ENCODE results near the gene ZFPM1.
"Not testable (repeated sequence)": the region's sequence is repeated elsewhere in the genome, so short reads cannot be mapped to it uniquely, and the experiment has no call there.

The ZFPM1 gene

DNA sequence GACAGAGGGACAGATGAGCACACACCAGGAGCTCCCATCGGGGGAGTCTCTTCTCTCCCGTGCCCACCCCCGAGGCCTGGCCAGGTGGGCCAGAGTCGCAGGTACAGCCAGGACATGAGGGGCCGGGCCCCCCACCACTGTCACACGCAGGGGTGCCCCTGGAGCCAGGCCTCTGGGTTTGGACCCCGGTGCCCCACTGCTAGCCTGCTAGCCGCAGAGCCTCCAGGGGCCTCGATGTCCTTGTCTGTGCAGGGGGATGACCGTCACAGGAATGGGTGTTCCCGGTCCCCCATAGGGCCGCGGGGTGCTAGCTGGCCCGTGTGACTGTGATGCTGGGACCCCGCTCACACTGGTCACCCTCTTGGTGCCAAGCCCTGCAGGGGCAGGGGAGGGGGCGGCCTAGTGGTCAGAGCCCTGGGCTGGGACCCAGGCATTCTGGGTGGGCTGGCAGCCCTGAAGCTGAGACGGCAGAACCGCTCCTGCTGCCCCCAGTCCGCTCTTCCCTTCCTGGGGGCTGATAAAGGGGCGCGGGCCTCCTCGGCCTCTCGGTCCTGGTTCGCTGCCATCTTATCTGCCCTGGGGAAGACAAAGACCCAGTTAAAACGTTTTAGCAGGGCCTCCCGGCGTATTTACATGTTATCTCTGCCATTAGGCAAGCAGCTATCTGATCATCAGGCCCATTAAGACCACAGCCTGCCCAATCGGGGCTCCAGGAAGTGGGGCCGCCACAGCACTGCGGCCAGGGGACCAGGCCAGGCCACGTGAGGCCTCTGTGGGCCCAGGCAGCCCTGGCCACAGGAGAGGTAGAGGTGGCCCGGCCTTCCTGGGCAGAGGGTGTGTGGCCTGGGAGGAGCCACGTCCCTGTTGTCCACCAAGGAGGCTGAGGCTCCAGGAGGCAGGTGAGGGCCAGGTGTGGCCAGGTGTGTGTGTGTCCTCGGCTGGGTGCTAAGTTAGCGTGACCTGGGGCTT, 59.9 kb downstream of the ZFPM1 start:
- H3K9me3 ChIP-seq (ENCODE audit: control insufficient read depth, insufficient read depth, low read length), result no peaks in the 10 kb centered on the region
- H3K9ac ChIP-seq (ENCODE audit: low read depth, low read length), result no peak overlapping the region
- H3K4me3 ChIP-seq (ENCODE audit: low read depth, low read length), result no peak overlapping the region
- no peaks in the 10 kb centered on the region for H3K4me1 ChIP-seq (ENCODE audit: control insufficient read depth, insufficient read depth, low read length)
- H3K27me3 ChIP-seq (ENCODE audit: control insufficient read depth, insufficient read depth, low read length), result no peaks in the 10 kb centered on the region
- H3K36me3 ChIP-seq (ENCODE audit: control insufficient read depth, insufficient read depth, low read length), result no peaks in the 10 kb centered on the region

DNA sequence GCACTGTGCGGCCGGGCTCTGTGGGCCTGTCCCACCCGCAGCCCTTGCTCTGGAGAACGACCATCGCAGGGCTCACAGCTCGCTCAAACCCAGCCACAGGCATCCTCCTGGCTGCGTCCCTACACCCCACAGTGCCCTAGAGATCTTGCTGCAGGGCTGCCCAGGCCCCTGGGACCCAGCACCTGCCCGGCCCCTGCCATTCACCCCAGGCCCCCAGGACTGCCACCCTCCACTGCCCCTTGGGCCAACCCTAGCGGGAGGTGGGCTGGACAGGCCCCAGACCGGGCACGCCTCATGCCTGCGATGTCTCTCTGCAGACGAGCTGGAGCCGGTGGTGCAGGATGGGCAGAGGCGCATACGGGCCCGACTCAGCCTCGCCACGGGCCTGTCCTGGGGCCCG, 61.0 kb downstream of the ZFPM1 start:
- no peaks in the 10 kb centered on the region for H3K9me3 ChIP-seq (ENCODE audit: control insufficient read depth, insufficient read depth, low read length)
- no peak overlapping the region for H3K4me3 ChIP-seq (ENCODE audit: low read depth, low read length)
- no peaks in the 10 kb centered on the region for H3K4me1 ChIP-seq (ENCODE audit: control insufficient read depth, insufficient read depth, low read length)
- no peaks in the 10 kb centered on the region for H3K27me3 ChIP-seq (ENCODE audit: control insufficient read depth, insufficient read depth, low read length)
- no peak overlapping the region for H3K9ac ChIP-seq (ENCODE audit: low read depth, low read length)
- H3K36me3 ChIP-seq (ENCODE audit: control insufficient read depth, insufficient read depth, low read length), result no peaks in the 10 kb centered on the region

DNA sequence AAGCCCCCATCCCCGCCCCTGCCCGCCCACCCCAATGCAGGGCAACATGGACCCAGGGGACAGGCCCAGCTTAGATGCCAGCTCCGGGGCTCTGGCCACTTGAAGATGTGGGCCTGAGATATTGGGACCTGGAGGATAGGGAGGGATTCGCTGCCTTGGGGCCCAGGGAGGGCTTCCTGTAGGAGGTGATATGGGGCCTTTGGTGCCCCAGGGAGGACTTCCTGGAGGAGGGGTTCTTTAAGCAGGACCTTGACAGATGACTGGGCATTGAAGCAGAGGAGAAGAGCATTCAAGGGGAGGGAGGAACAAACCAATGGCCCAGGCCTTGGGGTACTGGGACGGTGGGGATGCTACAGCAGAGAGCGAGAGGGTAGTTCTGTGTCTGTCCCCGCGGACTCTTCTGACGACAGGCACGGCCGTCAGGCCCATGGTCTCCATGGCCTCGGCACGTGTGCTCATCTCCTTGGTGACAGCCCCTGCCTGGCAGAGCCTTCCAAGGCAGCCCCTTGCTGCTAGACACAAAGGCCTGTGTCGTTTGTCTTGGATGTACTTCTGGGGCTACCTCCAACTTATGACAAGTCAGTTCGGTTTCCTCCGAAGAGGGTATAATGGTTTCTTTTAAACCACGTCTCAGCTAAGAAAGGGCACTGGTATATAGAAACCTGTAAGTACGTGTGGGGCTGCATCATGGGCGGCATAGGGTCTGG, 61.6 kb downstream of the ZFPM1 start:
- Histone ChIP-seq H3K27me3 (ENCODE audit: control insufficient read depth, insufficient read depth, low read length) (no peaks in the 10 kb centered on the region), H3K4me3 (ENCODE audit: low read depth, low read length) (no peak overlapping the region), H3K4me1 (ENCODE audit: control insufficient read depth, insufficient read depth, low read length) (no peaks in the 10 kb centered on the region), H3K9me3 (ENCODE audit: control insufficient read depth, insufficient read depth, low read length) (no peaks in the 10 kb centered on the region), H3K9ac (ENCODE audit: low read depth, low read length) (no peak overlapping the region), H3K36me3 (ENCODE audit: control insufficient read depth, insufficient read depth, low read length) (no peaks in the 10 kb centered on the region)

DNA sequence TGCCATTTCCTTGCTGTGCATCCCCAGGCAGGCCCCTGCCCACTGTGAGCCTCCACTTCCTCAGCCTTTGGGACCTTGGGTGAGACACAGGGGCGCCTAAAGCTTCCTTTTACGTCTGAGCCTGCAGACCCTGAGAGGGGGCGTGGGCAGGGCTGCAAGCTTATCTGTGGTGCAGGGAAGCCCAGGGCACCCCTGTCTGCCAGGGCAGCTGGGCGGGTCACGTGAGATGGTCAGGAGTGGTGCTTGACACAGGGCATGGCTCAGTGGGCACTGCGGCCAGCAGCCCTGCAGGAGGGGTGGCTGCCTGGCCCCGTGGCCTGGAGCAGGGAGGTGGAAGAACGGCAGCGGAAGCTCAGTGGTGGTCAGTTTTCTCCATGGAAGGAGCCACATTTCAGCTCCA, 62.3 kb downstream of the ZFPM1 start:
- Histone ChIP-seq H3K9me3 (ENCODE audit: control insufficient read depth, insufficient read depth, low read length) (no peaks in the 10 kb centered on the region), H3K27me3 (ENCODE audit: control insufficient read depth, insufficient read depth, low read length) (no peaks in the 10 kb centered on the region), H3K9ac (ENCODE audit: low read depth, low read length) (no peak overlapping the region), H3K4me1 (ENCODE audit: control insufficient read depth, insufficient read depth, low read length) (no peaks in the 10 kb centered on the region), H3K4me3 (ENCODE audit: low read depth, low read length) (no peak overlapping the region), H3K36me3 (ENCODE audit: control insufficient read depth, insufficient read depth, low read length) (no peaks in the 10 kb centered on the region)

DNA sequence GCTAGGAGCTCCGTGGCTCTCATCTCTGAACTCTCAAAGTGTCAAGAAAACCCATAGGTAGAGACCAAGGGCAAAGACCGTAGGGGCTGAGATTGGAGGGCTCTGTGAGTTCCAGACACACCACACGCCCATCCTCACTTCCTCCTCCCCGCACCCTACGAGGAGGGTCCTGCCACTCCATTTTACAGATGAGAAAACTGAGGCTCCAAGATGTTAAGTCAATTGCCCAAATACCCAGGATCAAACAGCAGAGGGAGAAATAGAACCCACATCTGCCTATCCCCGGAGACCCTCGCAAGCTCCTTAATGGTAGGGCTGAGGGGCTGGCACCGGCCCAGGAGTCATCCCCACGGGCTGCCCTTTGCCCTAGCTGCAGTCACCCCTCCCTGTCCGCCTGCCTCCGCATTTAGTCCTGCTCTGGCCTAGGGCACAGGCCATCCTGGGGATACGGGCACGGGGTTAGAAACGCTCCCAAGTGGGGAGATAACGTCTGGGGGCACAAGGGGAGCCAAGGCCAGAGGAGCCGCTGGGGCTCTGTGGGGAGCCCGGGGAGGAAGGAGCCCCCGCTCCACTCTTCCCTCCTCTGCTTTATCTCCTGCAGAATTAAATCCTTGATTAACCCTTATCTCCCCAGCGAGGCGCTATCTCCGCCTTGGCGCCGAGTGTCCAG, 63.0 kb downstream of the ZFPM1 start:
- Histone ChIP-seq H3K4me3 (ENCODE audit: low read depth, low read length) (no peak overlapping the region), H3K27me3 (ENCODE audit: control insufficient read depth, insufficient read depth, low read length) (no peaks in the 10 kb centered on the region), H3K4me1 (ENCODE audit: control insufficient read depth, insufficient read depth, low read length) (no peaks in the 10 kb centered on the region), H3K36me3 (ENCODE audit: control insufficient read depth, insufficient read depth, low read length) (no peaks in the 10 kb centered on the region), H3K9me3 (ENCODE audit: control insufficient read depth, insufficient read depth, low read length) (no peaks in the 10 kb centered on the region), H3K9ac (ENCODE audit: low read depth, low read length) (no peak overlapping the region)

DNA sequence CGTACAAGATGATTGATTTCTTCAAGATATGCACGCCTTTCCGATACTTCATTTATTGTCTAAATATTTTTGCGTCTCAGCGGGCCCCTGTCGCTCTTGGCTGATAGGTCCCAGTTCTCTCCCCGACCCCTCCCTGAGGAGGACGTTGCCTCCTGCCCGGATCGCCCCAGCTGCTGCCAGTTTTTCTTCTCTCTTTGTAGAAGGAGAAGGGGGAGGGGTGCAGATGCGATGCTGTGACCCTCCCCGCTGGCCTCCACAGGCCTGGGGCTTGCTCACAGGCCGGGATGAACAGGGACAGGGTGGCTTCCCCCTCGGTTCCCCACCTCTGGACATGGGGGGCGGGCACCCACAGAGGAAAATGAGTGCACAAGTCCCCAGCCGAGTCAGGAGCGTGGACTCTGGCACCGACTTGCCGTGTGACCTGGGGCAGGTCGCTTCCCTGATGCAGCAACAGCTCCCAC, 63.6 kb downstream of the ZFPM1 start:
- H3K4me1 ChIP-seq (ENCODE audit: control insufficient read depth, insufficient read depth, low read length), result no peaks in the 10 kb centered on the region
- no peaks in the 10 kb centered on the region for H3K36me3 ChIP-seq (ENCODE audit: control insufficient read depth, insufficient read depth, low read length)
- no peaks in the 10 kb centered on the region for H3K27me3 ChIP-seq (ENCODE audit: control insufficient read depth, insufficient read depth, low read length)
- no peak overlapping the region for H3K9ac ChIP-seq (ENCODE audit: low read depth, low read length)
- no peaks in the 10 kb centered on the region for H3K9me3 ChIP-seq (ENCODE audit: control insufficient read depth, insufficient read depth, low read length)
- no peak overlapping the region for H3K4me3 ChIP-seq (ENCODE audit: low read depth, low read length)

DNA sequence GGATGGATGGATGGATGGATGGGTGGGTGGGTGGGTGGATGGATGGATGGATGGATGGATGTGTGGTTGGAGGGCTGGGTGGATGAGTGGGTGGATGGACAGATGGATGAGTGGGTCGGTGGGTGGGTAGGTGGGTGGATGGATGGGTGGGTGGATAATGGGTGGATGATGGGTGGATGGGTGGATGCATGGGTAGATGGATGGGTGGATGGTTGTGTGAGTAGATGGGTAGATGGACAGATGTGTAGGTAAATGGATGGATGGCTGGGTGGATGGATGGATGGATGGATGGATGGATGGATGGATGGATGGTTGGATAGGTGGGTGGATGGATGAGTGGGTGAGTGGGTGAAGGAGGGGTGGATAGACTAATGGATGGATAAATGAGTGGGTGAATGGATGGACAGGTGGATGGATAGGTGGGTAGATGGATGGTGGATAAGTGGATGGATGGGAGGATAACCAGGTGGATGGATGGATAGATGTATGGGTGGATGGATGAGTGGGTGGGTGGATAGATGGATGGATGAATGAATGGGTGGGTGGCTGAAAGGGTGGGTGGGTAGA, 64.2 kb downstream of the ZFPM1 start:
- H3K27me3 ChIP-seq (ENCODE audit: control insufficient read depth, insufficient read depth, low read length); H3K4me1 ChIP-seq (ENCODE audit: control insufficient read depth, insufficient read depth, low read length); H3K9me3 ChIP-seq (ENCODE audit: control insufficient read depth, insufficient read depth, low read length); H3K4me3 ChIP-seq (ENCODE audit: low read depth, low read length); H3K36me3 ChIP-seq (ENCODE audit: control insufficient read depth, insufficient read depth, low read length); H3K9ac ChIP-seq (ENCODE audit: low read depth, low read length): not testable (repeated sequence)

DNA sequence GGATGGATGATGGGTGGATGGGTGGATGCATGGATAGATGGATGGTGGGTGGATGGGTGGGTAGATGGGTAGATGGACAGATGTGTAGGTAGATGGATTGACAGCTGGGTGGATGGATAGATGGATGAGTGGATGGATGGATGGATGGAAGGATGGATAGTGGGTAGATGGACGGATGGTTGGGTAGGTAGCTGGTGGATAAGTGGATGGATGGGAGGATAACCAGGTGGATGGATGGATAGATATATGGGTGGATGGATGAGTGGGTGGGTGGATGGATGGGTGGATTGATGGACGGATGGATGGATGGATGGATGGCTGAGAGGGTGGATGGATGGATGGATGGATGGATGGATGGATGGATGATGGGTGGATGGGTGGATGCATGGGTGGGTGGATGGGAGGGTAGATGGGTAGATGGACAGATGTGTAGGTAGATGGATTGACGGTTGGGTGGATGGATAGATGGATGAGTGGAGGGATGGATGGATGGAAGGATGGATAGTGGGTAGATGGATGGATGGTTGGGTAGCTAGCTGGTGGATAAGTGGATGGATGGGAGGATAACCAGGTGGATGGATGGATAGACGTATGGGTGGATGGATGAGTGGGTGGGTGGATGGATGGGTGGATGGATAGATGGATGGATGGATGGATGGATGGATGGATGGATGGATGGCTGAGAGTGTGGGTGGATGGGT, 65.5 kb downstream of the ZFPM1 start:
- not testable (repeated sequence) for H3K9ac ChIP-seq (ENCODE audit: low read depth, low read length); H3K36me3 ChIP-seq (ENCODE audit: control insufficient read depth, insufficient read depth, low read length); H3K4me1 ChIP-seq (ENCODE audit: control insufficient read depth, insufficient read depth, low read length); H3K4me3 ChIP-seq (ENCODE audit: low read depth, low read length); H3K9me3 ChIP-seq (ENCODE audit: control insufficient read depth, insufficient read depth, low read length); H3K27me3 ChIP-seq (ENCODE audit: control insufficient read depth, insufficient read depth, low read length)

DNA sequence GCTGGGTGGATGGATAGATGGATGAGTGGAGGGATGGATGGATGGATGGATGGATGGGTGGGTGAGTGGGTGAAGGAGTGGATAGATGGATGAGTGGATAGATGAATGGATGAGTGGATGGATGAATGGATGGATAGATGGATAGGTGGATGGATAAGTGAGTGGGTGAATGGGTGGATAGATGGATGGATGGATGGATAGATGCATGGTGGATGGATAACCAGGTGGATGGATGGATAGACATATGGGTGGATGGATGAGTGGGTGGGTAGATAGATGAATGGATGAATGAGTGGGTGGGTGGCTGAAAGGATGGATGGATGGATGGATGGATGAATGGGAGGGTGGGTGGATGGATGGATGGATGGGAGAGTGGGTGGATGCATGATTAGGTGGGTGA, 66.2 kb downstream of the ZFPM1 start:
- no peaks in the 10 kb centered on the region for H3K27me3 ChIP-seq (ENCODE audit: control insufficient read depth, insufficient read depth, low read length)
- H3K36me3 ChIP-seq (ENCODE audit: control insufficient read depth, insufficient read depth, low read length), result no peaks in the 10 kb centered on the region
- no peak overlapping the region for H3K9ac ChIP-seq (ENCODE audit: low read depth, low read length)
- H3K9me3 ChIP-seq (ENCODE audit: control insufficient read depth, insufficient read depth, low read length), result no peaks in the 10 kb centered on the region
- H3K4me3 ChIP-seq (ENCODE audit: low read depth, low read length), result no peak overlapping the region
- no peaks in the 10 kb centered on the region for H3K4me1 ChIP-seq (ENCODE audit: control insufficient read depth, insufficient read depth, low read length)

DNA sequence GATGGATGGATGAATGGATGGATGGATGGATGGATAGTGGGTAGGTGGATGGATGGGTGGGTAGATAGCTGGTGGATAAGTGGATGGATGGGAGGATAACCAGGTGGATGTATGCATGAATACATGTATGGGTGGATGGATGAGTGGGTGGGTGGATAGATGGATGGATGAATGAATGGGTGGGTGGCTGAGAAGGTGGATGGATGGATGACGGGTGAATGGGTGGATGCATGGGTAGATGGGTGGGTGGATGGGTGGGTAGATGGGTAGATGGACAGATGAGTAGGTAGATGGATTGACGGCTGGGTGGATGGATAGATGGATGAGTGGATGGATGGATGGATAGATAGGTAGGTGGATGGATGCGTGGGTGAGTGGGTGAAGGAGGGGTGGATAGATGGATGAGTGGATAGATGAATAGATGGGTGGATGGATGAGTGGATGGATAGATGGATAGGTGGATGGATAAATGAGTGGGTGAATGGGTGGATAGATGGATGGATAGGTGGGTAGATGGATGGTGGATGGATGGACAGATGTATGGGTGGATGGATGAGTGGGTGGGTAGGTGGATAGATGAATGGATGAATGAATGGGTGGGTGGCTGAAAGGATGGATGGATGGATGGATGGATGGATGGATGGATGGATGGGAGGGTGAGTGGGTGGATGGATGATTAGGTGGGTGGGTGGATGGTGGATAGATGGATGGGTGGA, 67.0 kb downstream of the ZFPM1 start:
- Histone ChIP-seq H3K36me3 (ENCODE audit: control insufficient read depth, insufficient read depth, low read length) (no peaks in the 10 kb centered on the region), H3K9ac (ENCODE audit: low read depth, low read length) (no peak overlapping the region), H3K4me1 (ENCODE audit: control insufficient read depth, insufficient read depth, low read length) (no peaks in the 10 kb centered on the region), H3K27me3 (ENCODE audit: control insufficient read depth, insufficient read depth, low read length) (no peaks in the 10 kb centered on the region), H3K4me3 (ENCODE audit: low read depth, low read length) (no peak overlapping the region), H3K9me3 (ENCODE audit: control insufficient read depth, insufficient read depth, low read length) (no peaks in the 10 kb centered on the region)

DNA sequence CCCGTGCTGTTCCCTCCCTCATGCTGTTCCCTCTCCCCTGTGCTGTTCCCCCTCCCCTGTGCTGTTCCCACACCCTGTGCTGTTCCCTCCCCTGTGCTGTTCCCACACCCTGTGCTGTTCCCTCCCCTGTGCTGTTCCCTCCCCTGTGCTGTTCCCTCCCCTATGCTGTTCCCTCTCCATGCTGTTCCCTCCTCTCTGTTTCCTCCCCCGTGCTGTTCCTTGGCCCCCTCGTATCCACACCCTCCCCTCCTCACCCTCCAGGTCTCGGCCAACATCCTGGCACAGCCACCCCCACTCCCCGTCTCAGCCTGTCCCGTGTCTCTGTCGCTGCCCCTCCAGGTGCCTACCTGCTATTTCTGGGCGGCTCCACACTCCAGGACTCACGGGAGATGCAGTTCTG, 68.6 kb downstream of the ZFPM1 start:
- Histone ChIP-seq H3K27me3 (ENCODE audit: control insufficient read depth, insufficient read depth, low read length) (no peaks in the 10 kb centered on the region), H3K4me3 (ENCODE audit: low read depth, low read length) (no peak overlapping the region), H3K4me1 (ENCODE audit: control insufficient read depth, insufficient read depth, low read length) (no peaks in the 10 kb centered on the region), H3K36me3 (ENCODE audit: control insufficient read depth, insufficient read depth, low read length) (no peaks in the 10 kb centered on the region), H3K9ac (ENCODE audit: low read depth, low read length) (no peak overlapping the region), H3K9me3 (ENCODE audit: control insufficient read depth, insufficient read depth, low read length) (no peaks in the 10 kb centered on the region)
